GM19239 (cell line): ENCODE results near the gene FLT3LG.

ENCODE experiments used
- DNase-seq: peaks from one replicate; pipeline ENCODE4 v3.0.0; 2011; ENCODE audit warnings: low spot score; ENCODE audit not compliant: insufficient read length
- FAIRE-seq: peaks from 2 replicates; lab custom pipeline; 2011; peaks lifted over from hg19 to GRCh38; lab: Jason Lieb, UNC

Gene FLT3LG

GRCh38 chr19:49486710-49487276 is 12.8 kb downstream of the FLT3LG start:
- no peak for FAIRE-seq
- DNase-seq = no peak

GRCh38 chr19:49487277-49488045 is 13.4 kb downstream of the FLT3LG start, which contains the start of gene RPL13A:
Gene RPL13A, plus strand, starts transcription at chr19:49487608. Its CDS starts 22 bp downstream, at chr19:49487630.
- peak; percentile 96 for FAIRE-seq
- DNase-seq = peak; percentile 91

GRCh38 chr19:49488046-49488862 is 14.2 kb downstream of the FLT3LG start:
- no peak for DNase-seq
- FAIRE-seq = no peak

GRCh38 chr19:49488863-49489537 is 15.0 kb downstream of the FLT3LG start:
- FAIRE-seq (peak; percentile 8), DNase-seq (no peak)

- no peak for DNase-seq
- FAIRE-seq = no peak
Measured at GRCh38 chr19:49489601-49490167, 15.7 kb downstream of the FLT3LG start.

GRCh38 chr19:49490287-49491029 is 16.4 kb downstream of the FLT3LG start:
- DNase-seq (no peak), FAIRE-seq (no peak)

GRCh38 chr19:49491030-49491803 is 17.2 kb downstream of the FLT3LG start:
- FAIRE-seq (no peak), DNase-seq (no peak)

- DNase-seq = no peak
- no peak for FAIRE-seq
Measured at GRCh38 chr19:49491804-49492572, 18.0 kb downstream of the FLT3LG start.

- FAIRE-seq = no peak
- no peak for DNase-seq
Measured at GRCh38 chr19:49492573-49493405, 18.8 kb downstream of the FLT3LG start.

- DNase-seq = no peak
- no peak for FAIRE-seq
Measured at GRCh38 chr19:49496574-49497008, 22.6 kb downstream of the FLT3LG start.

- FAIRE-seq (peak; percentile 83), DNase-seq (no peak)
Measured at GRCh38 chr19:49497047-49497788, 23.2 kb downstream of the FLT3LG start.

GRCh38 chr19:49497789-49498103 is 23.7 kb downstream of the FLT3LG start:
- no peak for FAIRE-seq
- DNase-seq = no peak

GRCh38 chr19:49498475-49498874 is 24.5 kb downstream of the FLT3LG start:
- no peak for FAIRE-seq

GRCh38 chr19:49499030-49499670 is 25.1 kb downstream of the FLT3LG start:
- FAIRE-seq (no peak), DNase-seq (no peak)

More at GRCh38 chr19:49498475-49498874, 24.5 kb downstream of the FLT3LG start:
- DNase-seq = no peak

GRCh38 chr19:49502866-49503581 is 29.0 kb downstream of the FLT3LG start:
- FAIRE-seq = no peak

More at GRCh38 chr19:49502866-49503581, 29.0 kb downstream of the FLT3LG start:
- no peak for DNase-seq
